Erythroblast (primary cell): ENCODE results near the gene MCF2L.

Experiments
- GATA1 ChIP-seq: IDR thresholded peaks from 2 replicates; pipeline ENCODE4 v1.6.1; 2011; ENCODE audit warnings: low read depth, mild to moderate bottlenecking, control low read depth, low read length, moderate library complexity
- POLR2A ChIP-seq: IDR thresholded peaks from 2 replicates; pipeline ENCODE4 v1.6.1; 2011; ENCODE audit warnings: mild to moderate bottlenecking, low read length

DNA sequence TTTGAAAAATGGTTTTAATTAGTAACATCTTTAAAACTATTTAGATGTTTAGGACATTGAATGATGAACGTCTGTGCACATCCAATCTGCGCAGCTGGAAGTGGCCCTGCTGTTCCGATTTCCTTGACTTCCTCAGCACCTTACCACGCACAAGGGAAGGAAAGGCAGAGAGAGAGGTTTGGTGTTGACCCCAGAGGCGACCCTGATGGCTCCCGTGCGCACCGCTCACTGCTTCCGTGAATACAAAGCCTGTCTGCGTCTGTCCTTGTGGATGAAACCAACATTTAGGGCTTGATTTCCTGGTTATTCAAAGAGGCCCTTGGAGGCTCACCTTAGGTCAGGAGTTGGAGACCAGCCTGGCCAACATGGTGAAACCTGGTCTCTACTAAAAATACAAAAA, 8.5 kb downstream of the MCF2L start:
- no peak for TF ChIP-seq POLR2A
- TF ChIP-seq GATA1: no peak
